Stimulated activated naive CD8-positive, alpha-beta T cell treated with anti-CD3 and anti-CD28 coated beads, Interleukin-15, Interleukin-2, amounts not matched to agents 100 ng/mL and 50 ng/mL, for 24 hours (primary cell): Measurements from ENCODE around the gene CUEDC1.

Experiments
- H3K27ac Mint-ChIP-seq: one replicate; pipeline ENCODE4 v1.8.0; 2021; ENCODE audit warnings: mild to moderate bottlenecking, mixed read lengths
- H3K27me3 Mint-ChIP-seq: one replicate; pipeline ENCODE4 v1.8.0; 2021; ENCODE audit warnings: mixed read lengths
- H3K36me3 Mint-ChIP-seq: one replicate; pipeline ENCODE4 v1.8.0; 2021; ENCODE audit warnings: low read depth, mixed read lengths
- H3K4me1 Mint-ChIP-seq: one replicate; pipeline ENCODE4 v1.8.0; 2021; ENCODE audit warnings: low read depth, mixed read lengths
- H3K4me3 Mint-ChIP-seq: one replicate; pipeline ENCODE4 v1.8.0; 2021; ENCODE audit warnings: mild to moderate bottlenecking, mixed read lengths
- H3K9me3 Mint-ChIP-seq: one replicate; pipeline ENCODE4 v1.8.0; 2021; ENCODE audit warnings: mixed read lengths

Gene CUEDC1

DNA sequence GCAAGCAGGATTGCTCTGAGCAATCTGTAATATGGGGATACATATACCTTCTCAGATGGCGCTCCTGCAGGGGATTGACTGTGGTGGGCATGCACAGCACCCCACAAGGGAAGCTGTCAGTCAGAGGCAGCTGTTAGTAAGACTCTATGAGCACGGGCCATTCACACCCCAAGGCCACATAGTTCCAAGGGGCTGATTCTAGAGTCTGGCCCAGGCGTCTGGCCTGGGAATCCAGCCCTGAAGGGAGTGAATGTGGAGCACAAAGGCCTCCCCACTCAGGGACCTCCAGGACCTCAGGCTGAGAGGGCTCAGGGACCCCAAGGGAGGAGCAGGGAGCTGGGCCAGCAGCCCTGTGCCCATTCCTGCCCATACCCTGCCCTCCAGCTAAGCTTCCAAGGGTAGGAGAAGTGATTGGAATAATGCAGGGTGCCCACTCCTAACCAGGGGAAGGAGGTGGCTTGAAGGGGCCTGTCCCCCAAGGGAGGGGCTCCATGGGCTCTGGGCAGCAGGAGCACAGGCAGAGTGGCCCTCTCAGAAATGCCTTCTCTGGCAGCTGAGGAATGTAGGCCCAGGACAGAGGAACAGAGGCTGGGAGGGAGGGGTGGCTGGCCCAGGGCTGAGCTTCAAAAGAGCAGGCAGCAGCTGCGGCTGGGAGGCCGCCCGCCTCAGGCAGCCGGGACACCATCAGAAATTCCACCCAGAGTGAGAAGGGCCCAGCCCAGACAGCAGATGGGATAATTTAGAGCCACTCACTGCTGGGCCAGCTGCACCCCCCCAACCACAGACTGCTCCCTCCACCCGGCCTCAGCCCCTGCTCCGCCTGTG, 56.5 kb downstream of the CUEDC1 start:
- Mint-ChIP-seq H3K9me3 (no peaks in the 10 kb centered on the region), H3K27me3 (no peaks in the 10 kb centered on the region), H3K4me1 (peaks cover 12% of the 10 kb centered on the region), H3K36me3 (no peaks in the 10 kb centered on the region), H3K4me3 (no peak overlapping the region), H3K27ac (no peak overlapping the region)

DNA sequence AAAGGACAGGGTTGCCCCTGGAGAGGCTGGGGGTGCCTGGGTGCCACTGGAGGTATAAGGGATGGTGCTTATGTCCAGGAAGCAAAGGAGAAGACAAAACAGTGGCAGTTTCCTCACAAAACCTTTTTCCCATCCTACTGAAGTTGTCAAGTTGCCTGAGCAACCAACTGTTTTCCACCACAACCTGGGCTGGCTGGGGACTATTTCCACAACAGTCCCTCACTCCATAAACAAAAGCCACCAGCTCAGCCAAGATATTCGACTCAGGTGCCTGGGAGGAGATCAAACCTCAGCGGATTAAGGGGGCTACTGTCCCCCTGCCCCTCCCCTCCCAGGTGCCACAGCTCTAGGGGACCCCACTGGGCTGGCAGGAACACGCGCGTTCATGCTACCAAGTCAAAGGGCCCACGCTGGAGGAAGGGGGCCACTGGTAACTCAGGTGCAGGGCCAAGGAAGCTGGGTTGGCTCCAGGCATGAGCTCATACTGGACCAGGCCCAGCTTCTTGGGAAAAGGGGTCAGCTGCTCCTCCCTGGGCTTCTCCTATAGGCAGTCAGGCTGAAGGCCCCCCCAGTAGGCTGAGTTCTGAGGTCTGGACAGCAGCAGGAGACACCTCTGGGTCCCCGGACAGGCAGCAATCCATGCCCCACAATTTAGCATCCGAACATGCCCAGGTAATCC, 59.7 kb downstream of the CUEDC1 start:
- no peak overlapping the region for H3K4me3 Mint-ChIP-seq

DNA sequence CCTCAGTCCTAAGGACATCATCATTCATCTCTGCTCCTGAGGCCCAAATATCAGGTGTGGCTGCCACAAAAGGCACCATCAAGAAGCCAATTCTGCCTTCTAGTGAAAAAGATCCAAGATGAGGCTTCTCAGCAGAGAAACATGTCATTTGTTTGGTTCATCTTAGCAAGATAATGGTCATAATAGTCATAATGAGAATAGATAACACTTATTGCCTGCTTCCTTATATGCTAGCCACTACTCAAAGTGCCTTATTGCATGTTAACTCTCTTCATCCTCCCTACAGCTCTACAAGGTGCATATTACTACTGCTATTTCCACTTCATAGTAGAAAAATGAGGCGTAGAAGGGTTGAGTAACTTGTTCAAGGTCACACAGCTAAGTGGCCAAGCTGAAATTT, 60.4 kb downstream of the CUEDC1 start:
- H3K27ac Mint-ChIP-seq = no peak overlapping the region
- H3K36me3 Mint-ChIP-seq = no peaks in the 10 kb centered on the region
- H3K4me3 Mint-ChIP-seq = no peak overlapping the region
- no peaks in the 10 kb centered on the region for H3K4me1 Mint-ChIP-seq
- no peaks in the 10 kb centered on the region for H3K9me3 Mint-ChIP-seq
- H3K27me3 Mint-ChIP-seq = no peaks in the 10 kb centered on the region

More for the DNA sequence above, 59.7 kb downstream of the CUEDC1 start:
- H3K36me3 Mint-ChIP-seq = no peaks in the 10 kb centered on the region
- no peak overlapping the region for H3K27ac Mint-ChIP-seq
- no peaks in the 10 kb centered on the region for H3K9me3 Mint-ChIP-seq
- H3K4me1 Mint-ChIP-seq = no peaks in the 10 kb centered on the region
- H3K27me3 Mint-ChIP-seq = no peaks in the 10 kb centered on the region

DNA sequence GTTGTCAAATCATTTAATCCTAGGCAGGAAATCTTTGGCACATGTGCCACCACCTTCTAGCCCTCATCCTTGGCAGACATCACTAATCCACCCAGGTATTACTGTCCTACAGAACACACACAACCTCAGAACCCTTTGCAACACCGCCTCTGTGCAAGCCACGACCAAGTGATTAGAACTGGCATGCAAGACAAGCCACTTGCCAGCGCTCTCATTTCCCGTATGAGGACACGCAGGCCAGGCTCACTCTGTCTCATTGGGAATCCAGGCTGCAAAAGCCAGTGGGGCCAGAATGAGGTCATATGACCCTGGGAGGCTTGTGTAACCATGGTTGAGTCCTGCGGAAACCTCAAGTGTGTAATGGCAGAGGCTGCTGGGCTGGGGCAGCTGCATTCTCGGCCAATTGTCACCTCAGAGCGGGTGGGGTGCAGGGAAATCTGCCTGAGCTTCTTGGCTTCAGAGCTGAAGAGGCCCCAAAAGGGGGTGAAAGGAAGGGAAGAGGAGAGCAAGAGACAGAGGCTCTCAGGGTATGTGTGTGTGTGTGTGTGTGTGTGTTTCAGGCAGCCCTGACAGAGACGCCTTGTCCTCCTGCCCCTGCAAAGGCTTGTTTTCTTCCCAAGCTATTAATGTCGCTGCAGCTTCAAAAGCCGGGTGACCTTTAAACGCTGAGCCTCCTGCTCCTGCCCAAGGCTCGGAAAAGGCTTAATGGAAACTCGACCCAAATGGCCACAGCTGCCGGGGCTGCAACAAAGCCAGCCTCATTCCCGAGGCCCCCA, 62.2 kb downstream of the CUEDC1 start:
- H3K36me3 Mint-ChIP-seq = no peaks in the 10 kb centered on the region
- H3K4me3 Mint-ChIP-seq = no peak overlapping the region
- no peaks in the 10 kb centered on the region for H3K4me1 Mint-ChIP-seq
- peak overlapping the region; percentile 40 for H3K27ac Mint-ChIP-seq
- no peaks in the 10 kb centered on the region for H3K9me3 Mint-ChIP-seq
- no peaks in the 10 kb centered on the region for H3K27me3 Mint-ChIP-seq

DNA sequence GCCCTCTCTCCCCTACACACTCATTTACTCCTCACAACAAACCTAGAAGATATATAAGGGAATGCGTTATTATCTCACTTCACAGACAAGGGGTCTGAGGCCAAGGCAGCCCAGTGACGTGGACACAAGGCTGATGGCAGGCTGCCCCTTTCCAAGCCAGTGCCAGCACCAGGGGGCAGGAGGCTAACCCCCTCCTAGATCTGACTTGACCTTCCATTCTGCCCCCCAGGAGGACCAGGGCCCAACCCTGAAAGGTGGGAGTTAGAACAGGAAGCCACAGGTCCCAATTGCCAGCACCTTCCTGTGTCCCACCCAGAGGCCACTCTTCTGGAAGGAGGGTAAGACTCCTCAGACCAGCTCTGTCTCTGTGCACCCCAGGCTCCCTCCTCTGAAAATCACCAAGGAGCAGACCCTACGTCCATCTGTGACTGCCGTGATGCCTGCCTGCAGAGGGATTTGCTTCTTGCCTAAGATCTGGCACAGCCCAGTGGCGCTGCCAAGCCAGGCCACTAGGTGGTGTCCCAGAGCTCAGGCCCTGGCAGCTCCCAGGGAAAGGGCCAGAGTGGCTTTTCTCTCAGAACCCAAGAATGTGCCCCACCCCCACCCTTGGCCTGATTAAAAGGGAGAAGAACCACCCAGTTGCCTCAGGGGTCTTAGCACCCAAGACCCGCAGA, 62.9 kb downstream of the CUEDC1 start:
- H3K9me3 Mint-ChIP-seq = no peaks in the 10 kb centered on the region
- H3K27me3 Mint-ChIP-seq = no peaks in the 10 kb centered on the region
- H3K4me1 Mint-ChIP-seq = no peaks in the 10 kb centered on the region
- H3K27ac Mint-ChIP-seq = no peak overlapping the region
- H3K36me3 Mint-ChIP-seq = no peaks in the 10 kb centered on the region
- H3K4me3 Mint-ChIP-seq = no peak overlapping the region

DNA sequence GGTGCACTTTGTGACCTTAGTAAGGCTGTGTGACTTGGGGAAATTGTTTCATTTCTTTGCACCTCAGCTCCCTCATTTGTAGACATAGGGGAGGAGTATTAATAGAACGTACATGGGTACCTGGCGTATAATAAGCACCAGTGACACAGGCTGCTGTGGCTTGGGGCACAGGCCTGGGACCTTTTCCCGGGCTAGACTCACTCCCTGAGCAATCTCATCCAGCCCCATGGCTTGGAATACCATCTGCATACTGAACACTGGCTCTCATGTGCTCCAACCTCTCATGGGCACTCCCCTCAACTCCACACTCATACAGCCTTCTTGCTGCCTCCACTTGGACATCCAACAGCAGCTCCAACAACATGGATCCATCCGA, 64.4 kb downstream of the CUEDC1 start:
- Mint-ChIP-seq H3K4me3 (no peak overlapping the region), H3K27ac (no peak overlapping the region), H3K36me3 (no peaks in the 10 kb centered on the region), H3K4me1 (no peaks in the 10 kb centered on the region), H3K27me3 (no peaks in the 10 kb centered on the region), H3K9me3 (no peaks in the 10 kb centered on the region)

DNA sequence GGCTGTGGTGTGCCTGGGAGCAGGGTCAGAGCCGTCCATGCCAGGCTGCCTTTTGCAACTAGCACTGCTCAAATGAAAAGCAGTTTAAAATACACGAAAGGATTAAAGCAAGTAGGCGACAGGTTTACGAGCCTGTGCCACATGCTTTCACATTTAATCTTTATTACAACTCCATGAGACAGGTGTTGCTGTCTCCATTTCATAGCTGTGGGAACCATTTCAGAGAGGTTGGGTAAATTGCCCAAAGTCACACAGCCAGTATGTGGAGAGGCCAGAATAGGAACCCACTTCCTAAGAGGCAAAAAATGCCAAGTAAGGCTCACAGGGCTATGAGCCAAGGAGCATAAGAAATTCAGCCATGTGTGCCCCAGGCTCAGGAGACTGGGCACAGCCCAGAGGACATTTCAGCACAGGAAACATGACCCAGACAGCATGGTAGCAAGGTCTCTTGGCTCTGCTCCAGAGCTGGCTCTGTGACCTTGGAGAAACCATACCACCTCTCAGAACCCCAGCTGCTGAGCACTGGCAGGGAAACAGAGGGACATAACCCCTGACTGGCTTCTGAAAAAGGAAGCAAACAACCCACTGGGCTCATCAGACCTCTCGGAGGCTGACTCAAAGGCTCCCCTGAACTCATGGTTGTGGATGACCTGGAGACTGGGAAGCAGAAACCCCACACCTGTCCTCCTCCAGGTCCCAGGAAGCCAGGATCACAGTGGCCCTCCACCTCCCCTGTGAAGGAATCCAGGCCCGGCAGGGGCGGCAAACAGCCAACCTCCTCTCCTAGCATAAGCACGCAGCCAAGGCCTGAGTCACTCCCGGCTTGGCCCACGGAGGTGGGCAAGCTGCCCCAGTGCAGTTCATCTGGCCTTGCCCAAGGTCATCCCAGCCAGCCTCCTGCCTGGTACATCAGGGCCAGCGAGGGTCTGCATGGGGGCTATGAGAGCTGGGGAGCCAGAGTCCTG, 65.0 kb downstream of the CUEDC1 start:
- no peaks in the 10 kb centered on the region for H3K9me3 Mint-ChIP-seq
- H3K27ac Mint-ChIP-seq = no peak overlapping the region
- H3K4me3 Mint-ChIP-seq = no peak overlapping the region
- H3K27me3 Mint-ChIP-seq = no peaks in the 10 kb centered on the region
- no peaks in the 10 kb centered on the region for H3K4me1 Mint-ChIP-seq
- H3K36me3 Mint-ChIP-seq = no peaks in the 10 kb centered on the region

DNA sequence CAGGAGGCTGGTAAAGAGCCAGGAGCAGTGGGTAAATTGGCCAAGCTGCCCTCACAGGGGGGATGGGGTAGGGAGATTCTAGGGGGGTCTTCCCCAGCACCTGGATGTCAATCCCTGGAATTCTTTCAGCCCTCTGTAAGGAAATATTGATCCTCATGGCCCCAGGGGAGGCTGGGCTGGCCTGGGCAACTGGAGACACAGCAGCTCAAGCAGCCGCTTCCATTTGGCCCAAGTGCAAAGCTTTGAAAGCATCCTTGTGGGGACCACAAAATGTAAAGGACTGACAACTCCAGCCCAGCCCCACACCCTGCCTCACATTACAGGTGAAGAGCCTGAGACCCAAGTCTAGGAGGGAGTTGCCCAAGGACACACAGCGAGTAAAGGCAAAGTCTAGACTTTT, 66.0 kb downstream of the CUEDC1 start:
- Mint-ChIP-seq H3K9me3 (no peaks in the 10 kb centered on the region), H3K27me3 (no peaks in the 10 kb centered on the region), H3K27ac (no peak overlapping the region), H3K4me1 (no peaks in the 10 kb centered on the region), H3K4me3 (no peak overlapping the region), H3K36me3 (no peaks in the 10 kb centered on the region)

DNA sequence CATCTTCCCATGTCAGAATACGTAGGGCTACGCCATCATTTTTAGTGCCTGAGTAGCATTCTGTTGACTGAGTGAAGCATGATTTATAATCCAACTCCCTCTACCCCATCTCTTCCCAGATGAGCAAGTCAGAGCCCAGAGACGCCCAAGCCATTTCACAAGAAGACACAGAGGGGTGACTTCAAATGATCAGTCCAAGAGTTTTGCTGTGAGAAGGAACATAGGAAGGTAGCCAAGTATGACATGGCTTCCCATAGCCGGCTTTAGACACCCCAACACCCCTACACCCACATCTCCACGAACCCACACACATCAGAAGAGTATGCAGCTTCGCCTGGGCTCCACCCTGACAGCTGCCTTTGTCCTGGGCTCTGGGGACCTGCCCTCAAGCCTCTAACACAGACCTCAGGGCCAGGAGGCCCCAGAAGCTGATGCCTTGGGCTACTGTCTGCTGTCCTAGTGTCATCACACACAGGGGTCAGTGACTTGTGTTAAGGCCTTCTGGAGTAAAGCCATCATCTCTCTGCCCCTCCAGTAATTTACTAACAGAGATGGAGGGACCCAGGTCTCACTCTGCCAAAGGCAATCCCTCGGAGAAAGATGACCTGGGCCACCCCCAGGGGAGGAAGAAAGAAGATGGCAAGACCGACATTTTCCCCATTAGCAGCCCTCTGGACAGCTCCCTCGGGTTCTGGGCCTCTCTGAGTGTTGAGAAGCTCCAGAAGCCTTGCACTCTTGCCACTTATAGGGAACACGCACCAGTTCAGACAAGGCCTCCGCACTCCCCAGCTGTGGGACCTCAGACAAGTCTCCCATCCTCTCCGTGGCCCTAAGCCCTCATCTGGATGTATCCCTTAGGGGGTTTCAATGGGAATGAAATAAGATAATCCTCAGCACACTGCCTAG, 66.6 kb downstream of the CUEDC1 start:
- Mint-ChIP-seq H3K9me3 (no peaks in the 10 kb centered on the region), H3K27ac (no peak overlapping the region), H3K36me3 (no peaks in the 10 kb centered on the region), H3K27me3 (no peaks in the 10 kb centered on the region), H3K4me1 (no peaks in the 10 kb centered on the region), H3K4me3 (no peak overlapping the region)

DNA sequence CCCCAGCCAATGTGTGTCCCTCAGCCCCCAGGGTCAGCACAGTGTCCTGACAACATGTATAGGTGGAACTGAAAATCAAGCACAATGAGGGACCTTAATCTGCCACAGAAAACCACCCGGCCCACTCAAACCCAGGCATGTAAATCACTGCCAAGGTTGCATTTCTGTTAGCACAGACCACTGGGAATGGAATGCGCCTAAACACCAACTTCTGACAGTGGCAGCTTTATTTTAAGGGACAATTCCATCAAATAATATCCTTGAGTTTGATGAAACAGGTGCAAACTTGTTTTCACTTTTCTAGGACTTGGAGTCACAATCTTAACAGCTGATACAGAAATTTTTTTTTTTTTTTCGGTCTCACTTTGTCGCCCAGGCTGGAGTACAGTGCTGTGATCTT, 68.1 kb downstream of the CUEDC1 start:
- no peaks in the 10 kb centered on the region for H3K36me3 Mint-ChIP-seq
- no peak overlapping the region for H3K27ac Mint-ChIP-seq
- H3K9me3 Mint-ChIP-seq = no peaks in the 10 kb centered on the region
- H3K4me1 Mint-ChIP-seq = no peaks in the 10 kb centered on the region
- no peaks in the 10 kb centered on the region for H3K27me3 Mint-ChIP-seq
- H3K4me3 Mint-ChIP-seq = no peak overlapping the region

DNA sequence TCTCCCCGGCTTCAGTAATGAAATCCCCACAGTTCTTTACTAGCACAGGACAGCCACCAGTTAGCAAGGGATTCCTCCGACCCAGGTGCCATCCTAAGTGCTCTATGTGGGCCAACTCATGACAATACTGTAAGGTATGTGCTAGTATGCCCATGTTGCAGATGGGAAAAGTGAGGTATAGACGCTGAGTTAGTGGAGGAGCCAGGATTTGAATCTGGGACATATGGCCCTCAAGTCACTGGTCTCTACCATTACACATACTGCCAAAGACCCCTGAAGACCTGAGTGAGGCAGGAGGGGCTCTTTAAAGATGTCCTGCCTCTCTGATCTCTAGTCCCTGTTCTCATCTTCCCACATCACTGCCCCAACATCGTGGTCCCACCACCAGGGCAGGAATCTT, 69.2 kb downstream of the CUEDC1 start:
- Mint-ChIP-seq H3K36me3 (no peaks in the 10 kb centered on the region), H3K4me3 (no peak overlapping the region), H3K27me3 (no peaks in the 10 kb centered on the region), H3K4me1 (no peaks in the 10 kb centered on the region), H3K9me3 (no peaks in the 10 kb centered on the region), H3K27ac (no peak overlapping the region)

DNA sequence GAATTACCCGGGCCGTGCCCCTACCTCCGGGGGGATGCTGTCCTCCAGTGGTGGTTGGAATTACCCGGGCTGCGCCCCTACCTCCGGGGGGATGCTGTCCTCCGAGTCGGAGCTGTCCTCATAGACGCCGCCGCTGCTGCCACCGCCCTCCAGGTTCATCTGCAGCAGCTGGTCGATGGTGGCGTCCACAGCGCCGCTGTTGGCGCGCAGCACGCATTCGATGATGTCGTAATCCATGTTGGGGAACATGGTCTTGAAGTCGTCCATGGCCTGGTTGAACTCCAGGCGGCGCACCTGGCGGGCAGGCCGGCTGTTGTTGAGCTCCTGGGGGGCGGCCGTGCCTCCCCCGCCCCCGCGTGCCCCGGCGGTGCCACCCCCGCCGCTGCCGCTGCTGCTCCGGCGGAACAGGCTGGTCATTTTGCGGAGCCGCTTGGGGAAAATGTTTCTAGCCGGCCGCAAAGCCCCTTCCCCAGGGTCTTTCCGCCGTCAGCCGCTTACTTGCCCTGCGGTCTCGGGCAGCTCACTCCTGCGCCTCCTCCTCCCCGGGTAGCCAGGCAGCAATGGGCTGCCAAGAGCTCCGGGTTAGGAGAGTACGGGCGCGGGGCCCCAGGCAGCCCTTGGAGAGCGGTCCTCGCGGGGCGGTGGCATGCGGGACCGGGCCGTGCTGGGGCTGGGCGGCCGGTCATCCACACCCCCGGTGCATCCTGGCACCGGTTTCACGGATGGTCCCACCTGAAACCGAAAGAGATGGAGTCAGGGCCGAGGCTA, 69.9 kb downstream of the CUEDC1 start:
- Mint-ChIP-seq H3K4me3 (no peak overlapping the region), H3K4me1 (peaks cover 6% of the 10 kb centered on the region), H3K36me3 (no peaks in the 10 kb centered on the region), H3K9me3 (no peaks in the 10 kb centered on the region), H3K27ac (no peak overlapping the region), H3K27me3 (no peaks in the 10 kb centered on the region)
